ENCODE measurements around the gene KIT. TPM values are rescaled to one million over a fixed set of nuclear protein-coding genes. Genes with fewer than 3 reads are reported as not detected.

KIT gene
- total and polyA plus RNA-seq, 10 of the 15 experiments (the other 5 are each of a cell fraction or from before 2014, with no cell fraction given) = 0.01 to 0.03 TPM; not detected in 8

- TF ChIP-seq PRDM15 (CRISPR knock-in tag; IDR thresholded peaks at IDR 0.05) (no peak), CEBPB (IDR thresholded peaks at IDR 0.05; ENCODE audit: borderline replicate concordance in 1 of 2, low read depth in 2 of 2, low read length in 2 of 2) (no peak), SIN3A (IDR thresholded peaks at IDR 0.05; ENCODE audit: low read depth, low read length) (no peak), LARP7 (IDR thresholded peaks at IDR 0.05) (no peak), MAX (IDR thresholded peaks at IDR 0.05; ENCODE audit: low read depth, low read length) (no peak), ZSCAN29 (IDR thresholded peaks at IDR 0.05) (no peak)
Measured at GRCh38 chr4:54773022-54773421, 115.3 kb downstream of the KIT start (continued).

DNA sequence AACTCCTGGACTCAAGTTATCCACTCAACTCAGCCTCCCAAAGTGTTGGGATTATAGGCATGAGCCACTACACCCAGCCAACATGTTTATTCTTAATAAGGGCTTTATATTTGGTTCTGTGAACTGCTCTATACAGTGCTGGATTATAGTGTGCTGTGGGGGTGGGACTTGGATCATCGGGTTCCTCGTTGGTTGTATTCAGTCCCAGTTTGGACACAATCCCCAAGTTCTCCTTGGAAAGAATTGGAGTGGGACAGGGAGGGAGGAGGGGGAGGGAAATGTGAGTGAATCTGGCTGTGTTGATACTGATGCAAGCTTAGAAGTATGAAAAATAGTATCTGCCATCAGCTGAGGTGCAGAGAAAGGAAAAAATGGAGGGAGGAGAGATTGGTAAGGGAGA, 121.3 kb downstream of the KIT start:
- Histone ChIP-seq H4K20me1 (ENCODE audit: control insufficient read depth, insufficient read depth) (no peaks in the 10 kb centered on the region), H3K4me1 (ENCODE audit: control insufficient read depth, insufficient read depth, low read length) (no peaks in the 10 kb centered on the region; the same call in 1 of the 2 replicates), H3K27me3 (replicated peaks in 1 of 2; ENCODE audit: control insufficient read depth in 2 of 2, insufficient read depth in 2 of 2, low read length in 1 of 2) (no peaks in the 10 kb centered on the region), H3K27ac (ENCODE audit: control insufficient read depth, insufficient read depth) (no peak overlapping the region), H3K79me2 (ENCODE audit: control insufficient read depth, insufficient read depth, low read length) (no peaks in the 10 kb centered on the region), H3K4me2 (ENCODE audit: control insufficient read depth, insufficient read depth) (no peak overlapping the region), H3K9me3 (replicated peaks; ENCODE audit: control insufficient read depth, insufficient read depth, low read length) (no peaks in the 10 kb centered on the region; the same call in 2 of the 3 replicates), H3K36me3 (ENCODE audit: control insufficient read depth in 2 of 2, insufficient read depth in 2 of 2, low read length in 1 of 2) (no peaks in the 10 kb centered on the region), H3K4me3 (no peak overlapping the region), H3K9ac (ENCODE audit: control insufficient read depth, insufficient read depth, low read length) (no peak overlapping the region), H2AFZ (ENCODE audit: control insufficient read depth, low read depth, low read length) (no peak overlapping the region)
- TF ChIP-seq NFXL1 (IDR thresholded peaks at IDR 0.05; ENCODE audit: borderline replicate concordance) (no peak), ZNF207 (IDR thresholded peaks at IDR 0.05; ENCODE audit: borderline replicate concordance) (no peak), KDM1A (IDR thresholded peaks at IDR 0.05; ENCODE audit: borderline replicate concordance) (no peak), GATAD2B (conservative IDR thresholded peaks at IDR 0.05; ENCODE audit: low read depth) (no peak), RUNX3 (IDR thresholded peaks at IDR 0.05; ENCODE audit: low read length) (no peak), EP300 (IDR thresholded peaks at IDR 0.05; ENCODE audit: borderline replicate concordance in 1 of 2, control insufficient read depth in 1 of 2, low read depth in 2 of 2, low read length in 2 of 2) (no peak), BCL11A (IDR thresholded peaks at IDR 0.05; ENCODE audit: low read depth, low read length) (no peak), RELB (IDR thresholded peaks at IDR 0.05; ENCODE audit: low read depth) (no peak), IRF4 (IDR thresholded peaks at IDR 0.05; ENCODE audit: low read depth, low read length) (no peak)
- RAD21 ChIA-PET (ENCODE audit: unreplicated experiment) = no interaction called here
- intact Hi-C loops (cut with micrococcal nuclease; ENCODE audit: unreplicated experiment) = no loop called here
- FAIRE-seq (no peak), DNase-seq (ENCODE audit: low read depth, low spot score) (no peak), ATAC-seq (no peak)
- in situ Hi-C loops (cut with MboI) = no loop called here
- POLR2A ChIA-PET = interaction anchor here (0.6 kb wide), 1 partner anchor 96 kb away, joined by 6 read pairs; no protein-coding TSS in a partner anchor
- 2% methylated on average over 2 of the region's 2 CpGs for WGBS (ENCODE audit: insufficient coverage, insufficient replicate concordance, low lambda C conversion rate, missing lambda C conversion rate)
- CTCF ChIA-PET = interaction anchor here (1.0 kb wide), 1 partner anchor 13 kb away, joined by 3 read pairs; no protein-coding TSS in a partner anchor
- SMC1A ChIA-PET (ENCODE audit: uncharacterized antibody, unreplicated experiment) = interaction anchor here (0.6 kb wide), 1 partner anchor 882 kb away, joined by 3 read pairs; no protein-coding TSS in a partner anchor
- BruUV-seq (replicated peaks) = no TSS peak

Data from GM12878 (cell line).